Panc1 (cell line): ENCODE data around the gene CRELD2. TPM values are rescaled to one million over a fixed set of nuclear protein-coding genes. Genes with fewer than 3 reads are reported as not detected.

ENCODE experiments used
- ATAC-seq: fragments of 200-7000 bp; cut with Tn5 transposase; 2 replicates; pipeline ENCODE4 v1.9.1; 2020; ENCODE audit warnings: mild to moderate bottlenecking, moderate library complexity
- BruUV-seq: library from RNA; stranded (reverse); fragments of 400-500 nt; replicated peaks from 2 replicates; lab custom pipeline; 2021; lab: Mats Ljungman, UMichigan
- CTCF ChIA-PET: fragments of 300-600 bp; sonication (Branson Sonifier 250); formaldehyde crosslinking; loops from one replicate; lab custom pipeline; 2022; ENCODE audit warnings: antibody characterized with exemption; lab: Charles Lee
- POLR2A ChIA-PET: fragments of 300-600 bp; sonication (Branson Sonifier 250); formaldehyde crosslinking; loops from one replicate; lab custom pipeline; 2022; ENCODE audit warnings: antibody characterized with exemption; lab: Charles Lee
- DNase-seq: peaks from one replicate; pipeline ENCODE4 v3.0.0-alpha.2; 2010; ENCODE audit warnings: low read depth, low spot score
- H3K27ac ChIP-seq: 2 replicates; pipeline ENCODE4 v1.5.1; 2011; ENCODE audit warnings: mild to moderate bottlenecking, low read length, inconsistent platforms
- H3K27me3 ChIP-seq: fragments of 200-500 bp; sonication (Bioruptor generic); 2 replicates; pipeline ENCODE4 v1.6.0; 2014; ENCODE audit warnings: low read length, inconsistent platforms; ENCODE audit not compliant: control insufficient read depth, insufficient read depth
- H3K36me3 ChIP-seq: fragments of 200-500 bp; sonication (Bioruptor generic); 2 replicates; pipeline ENCODE4 v1.5.1; 2014; ENCODE audit warnings: inconsistent platforms, mild to moderate bottlenecking, low read length, moderate library complexity; ENCODE audit not compliant: control insufficient read depth, insufficient read depth
- H3K4me1 ChIP-seq: 2 replicates; pipeline ENCODE4 v1.5.1; 2011; ENCODE audit warnings: inconsistent platforms, mild to moderate bottlenecking, low read length, moderate library complexity; ENCODE audit not compliant: control insufficient read depth, insufficient read depth
- H3K4me3 ChIP-seq, 2 experiments: 2 replicates each; pipeline ENCODE4 v1.5.1; 2011 to 2012; ENCODE audit warnings: low read depth in 2 of 2, low read length in 2 of 2, mild to moderate bottlenecking in 2 of 2, inconsistent platforms in 1 of 2, moderate library complexity in 1 of 2
- H3K9me3 ChIP-seq: fragments of 200-500 bp; sonication (Bioruptor generic); 2 replicates; pipeline ENCODE4 v1.5.1; 2014; ENCODE audit warnings: low read depth, mild to moderate bottlenecking, inconsistent platforms, low read length, moderate library complexity; ENCODE audit not compliant: control insufficient read depth, insufficient read depth
- CTCF ChIP-seq: fragments of 450-650 bp; IDR thresholded peaks from 2 replicates; pipeline ENCODE4 v1.5.1; 2017; ENCODE audit warnings: mild to moderate bottlenecking
- POLR2AphosphoS5 ChIP-seq: IDR thresholded peaks from 2 replicates; pipeline ENCODE4 v1.6.1; 2012; ENCODE audit warnings: mild to moderate bottlenecking, low read depth, low read length, moderate library complexity
- REST ChIP-seq, 2 experiments: IDR thresholded peaks; 2 replicates each; pipeline ENCODE4 v1.6.1; 2011 to 2012; ENCODE audit warnings: low read depth in 2 of 2, control low read depth in 1 of 2, low read length in 1 of 2, mild to moderate bottlenecking in 1 of 2, moderate library complexity in 1 of 2; ENCODE audit not compliant: insufficient read depth in 1 of 2
- SIN3A ChIP-seq: IDR thresholded peaks from 2 replicates; pipeline ENCODE4 v1.6.1; 2012; ENCODE audit warnings: low read depth, mild to moderate bottlenecking, low read length, moderate library complexity, borderline replicate concordance; ENCODE audit not compliant: insufficient read depth
- TCF7L2 ChIP-seq: IDR thresholded peaks from 2 replicates; pipeline ENCODE4 v1.6.1; 2011; ENCODE audit warnings: mild to moderate bottlenecking, low read depth, low read length, inconsistent platforms
- in situ Hi-C: cut with HindIII; loops from 2 replicates; pipeline ENCODE4 v1.10.0; 2016; ENCODE audit warnings: low sequenced_read_pairs, low pct_unique_long_range_greater_than_20kb
- intact Hi-C: fragments of 100-400 bp; cut with micrococcal nuclease; formaldehyde crosslinking; loops from one replicate; pipeline ENCODE4 v1.10.0; 2022; ENCODE audit not compliant: unreplicated experiment
- total RNA-seq: library from RNA; stranded (reverse); gene quantifications from one replicate; pipeline ENCODE4 v1.2.1, GENCODE V29; 2021; ENCODE audit not compliant: unreplicated experiment

The CRELD2 gene
- total RNA-seq, 1 experiment from 2014 or later, result 59.7 TPM

- no peak overlapping the region for H3K4me3 ChIP-seq
- in situ Hi-C loops (no loop called here), intact Hi-C loops (no loop called here)
- POLR2A ChIA-PET, result no interaction called here
- H3K27me3 ChIP-seq, result no peaks in the 10 kb centered on the region
- DNase-seq (no peak), ATAC-seq (no peak)
- no peaks in the 10 kb centered on the region for H3K9me3 ChIP-seq
- BruUV-seq, result no TSS peak
- TF ChIP-seq TCF7L2, result no peak
- TF ChIP-seq POLR2AphosphoS5, result no peak
- no peak for TF ChIP-seq REST (IDR thresholded peaks at IDR 0.05; ENCODE audit: insufficient read depth in 1 of 2, low read depth in 2 of 2, low read length in 1 of 2)
- no peak for TF ChIP-seq CTCF
- no peak for TF ChIP-seq SIN3A
- H3K27ac ChIP-seq, result no peak overlapping the region
- H3K36me3 ChIP-seq, result no peaks in the 10 kb centered on the region
- peaks cover 31% of the 10 kb centered on the region for H3K4me1 ChIP-seq
- CTCF ChIA-PET, result no interaction called here
These were observed 54.0 kb downstream of the CRELD2 start for GRCh38 chr22:49972163-49973017.

GRCh38 chr22:49973018-49973961 is 54.9 kb downstream of the CRELD2 start:
- Histone ChIP-seq H3K27ac (peak overlapping the region; percentile 34; the same call in 1 of the 2 replicates), H3K4me3 (no peak overlapping the region), H3K9me3 (no peaks in the 10 kb centered on the region), H3K36me3 (no peaks in the 10 kb centered on the region), H3K27me3 (no peaks in the 10 kb centered on the region), H3K4me1 (peaks cover 23% of the 10 kb centered on the region)
- no peak for TF ChIP-seq CTCF
- TF ChIP-seq POLR2AphosphoS5, result no peak
- no peak for TF ChIP-seq REST (IDR thresholded peaks at IDR 0.05; ENCODE audit: insufficient read depth in 1 of 2, low read depth in 2 of 2, low read length in 1 of 2)
- TF ChIP-seq SIN3A, result no peak
- TF ChIP-seq TCF7L2, result no peak
- DNase-seq (no peak), ATAC-seq (no peak)
- in situ Hi-C loops, result no loop called here
- POLR2A ChIA-PET, result no interaction called here
- intact Hi-C loops, result no loop called here
- no TSS peak for BruUV-seq
- CTCF ChIA-PET, result no interaction called here
